Natural killer cell treated with Interleukin-12 subunit alpha and Interleukin-12 subunit beta and Interleukin-15 and Interleukin-18, amount 100 ng/mL, for 72 hours (primary cell): ENCODE measurements around the gene MYO1D. TPM values are rescaled to one million over a fixed set of nuclear protein-coding genes. Genes with fewer than 3 reads are reported as not detected.

ENCODE experiments used
- ATAC-seq, 2 donors: fragments of 150-1000 bp; cut with Tn5 transposase in 1 of 2; sonication (Bioruptor Pico), chemical (Tn5 transposase) in 1 of 2; 2 replicates each; pipeline ENCODE4 v1.10.0; 2021
- DNase-seq: peaks from one replicate; pipeline ENCODE4 v3.0.0; 2022; ENCODE audit warnings: low spot score
- H3K27ac Mint-ChIP-seq, 2 donors: 1 replicate in 1 of 2; 2 replicates in 1 of 2; pipeline ENCODE4 v1.8.0; 2022; ENCODE audit warnings: mixed read lengths in 2 of 2, mild to moderate bottlenecking in 1 of 2, moderate library complexity in 1 of 2
- H3K27me3 Mint-ChIP-seq, 2 donors: 1 replicate in 1 of 2; 2 replicates in 1 of 2; pipeline ENCODE4 v1.8.0; 2022; ENCODE audit warnings: mixed read lengths in 2 of 2
- H3K36me3 Mint-ChIP-seq: one replicate; pipeline ENCODE4 v1.8.0; 2022; ENCODE audit warnings: mixed read lengths
- H3K4me1 Mint-ChIP-seq, 2 donors: 1 replicate in 1 of 2; 2 replicates in 1 of 2; pipeline ENCODE4 v1.8.0; 2022; ENCODE audit warnings: low read depth in 2 of 2, mixed read lengths in 2 of 2, mild to moderate bottlenecking in 1 of 2
- H3K4me3 Mint-ChIP-seq: one replicate; pipeline ENCODE4 v1.8.0; 2022; ENCODE audit warnings: mixed read lengths
- H3K9me3 Mint-ChIP-seq: 2 replicates; pipeline ENCODE4 v1.8.0; 2022; ENCODE audit warnings: mixed read lengths
- total RNA-seq, 2 donors: library from RNA; stranded (reverse); gene quantifications; one replicate each; pipeline ENCODE4 v1.2.3, GENCODE V29; 2022

Gene MYO1D
- total RNA-seq, 2 donors from 2014 or later, result 25.7 to 25.8 TPM

GRCh38 chr17:32492648-32493289 is 384.2 kb downstream of the MYO1D start:
- no peak overlapping the region for H3K27ac Mint-ChIP-seq
- H3K4me3 Mint-ChIP-seq, result no peak overlapping the region
- H3K4me1 Mint-ChIP-seq, result peaks cover 23 to 37% of the 10 kb centered on the region in 2 donors

GRCh38 chr17:32492264-32492589 is 384.7 kb downstream of the MYO1D start:
- H3K27me3 Mint-ChIP-seq, result no peaks in the 10 kb centered on the region
- H3K36me3 Mint-ChIP-seq, result no peaks in the 10 kb centered on the region
- no peak overlapping the region for H3K4me3 Mint-ChIP-seq
- ATAC-seq, result no peak
- H3K4me1 Mint-ChIP-seq, result peaks cover 27 to 40% of the 10 kb centered on the region in 2 donors
- DNase-seq, result no peak
- H3K27ac Mint-ChIP-seq, result peak overlapping the region in 1 of 2 donors; percentile 36
- H3K9me3 Mint-ChIP-seq, result no peaks in the 10 kb centered on the region

More at GRCh38 chr17:32492648-32493289, 384.2 kb downstream of the MYO1D start:
- ATAC-seq, result no peak
- Mint-ChIP-seq H3K9me3 (no peaks in the 10 kb centered on the region), H3K27me3 (no peaks in the 10 kb centered on the region), H3K36me3 (no peaks in the 10 kb centered on the region)
- DNase-seq, result no peak

GRCh38 chr17:32491371-32492263 is 385.3 kb downstream of the MYO1D start:
- peak overlapping the region in 1 of 2 donors; percentile 36 for H3K27ac Mint-ChIP-seq
- no peaks in the 10 kb centered on the region for H3K36me3 Mint-ChIP-seq
- H3K4me1 Mint-ChIP-seq, result peaks cover 27 to 40% of the 10 kb centered on the region in 2 donors
- H3K27me3 Mint-ChIP-seq, result no peaks in the 10 kb centered on the region
- no peak for DNase-seq
- H3K4me3 Mint-ChIP-seq, result no peak overlapping the region
- ATAC-seq, result peak in 1 of 2 donors; percentile 21
- H3K9me3 Mint-ChIP-seq, result no peaks in the 10 kb centered on the region

GRCh38 chr17:32490101-32490482 is 386.8 kb downstream of the MYO1D start:
- no peaks in the 10 kb centered on the region for H3K36me3 Mint-ChIP-seq
- no peak for DNase-seq
- H3K4me1 Mint-ChIP-seq, result peaks cover 32 to 43% of the 10 kb centered on the region in 2 donors

GRCh38 chr17:32489320-32490100 is 387.4 kb downstream of the MYO1D start:
- ATAC-seq (no peak), DNase-seq (no peak)
- Mint-ChIP-seq H3K4me1 (peaks cover 32 to 43% of the 10 kb centered on the region in 2 donors), H3K36me3 (no peaks in the 10 kb centered on the region), H3K27me3 (no peaks in the 10 kb centered on the region), H3K27ac (no peak overlapping the region), H3K9me3 (no peaks in the 10 kb centered on the region), H3K4me3 (peak overlapping the region; percentile 72)

More at GRCh38 chr17:32490101-32490482, 386.8 kb downstream of the MYO1D start:
- Mint-ChIP-seq H3K9me3 (no peaks in the 10 kb centered on the region), H3K27ac (no peak overlapping the region), H3K27me3 (no peaks in the 10 kb centered on the region), H3K4me3 (no peak overlapping the region)
- ATAC-seq, result no peak

- peaks cover 32 to 47% of the 10 kb centered on the region in 2 donors for H3K4me1 Mint-ChIP-seq
Measured at GRCh38 chr17:32488604-32489180, 388.2 kb downstream of the MYO1D start.

GRCh38 chr17:32488177-32488542 is 388.8 kb downstream of the MYO1D start:
- ATAC-seq, result no peak
- no peaks in the 10 kb centered on the region for H3K9me3 Mint-ChIP-seq
- H3K27me3 Mint-ChIP-seq, result no peaks in the 10 kb centered on the region
- peaks cover 31 to 49% of the 10 kb centered on the region in 2 donors for H3K4me1 Mint-ChIP-seq
- peak overlapping the region; percentile 72 for H3K4me3 Mint-ChIP-seq
- H3K27ac Mint-ChIP-seq, result peak overlapping the region; percentile 22 to 45
- no peaks in the 10 kb centered on the region for H3K36me3 Mint-ChIP-seq
- DNase-seq, result no peak

More at GRCh38 chr17:32488604-32489180, 388.2 kb downstream of the MYO1D start:
- DNase-seq (no peak), ATAC-seq (no peak)
- no peaks in the 10 kb centered on the region for H3K36me3 Mint-ChIP-seq
- H3K27ac Mint-ChIP-seq, result peak overlapping the region; percentile 22 to 45
- peak overlapping the region; percentile 72 for H3K4me3 Mint-ChIP-seq
- no peaks in the 10 kb centered on the region for H3K27me3 Mint-ChIP-seq
- H3K9me3 Mint-ChIP-seq, result no peaks in the 10 kb centered on the region

GRCh38 chr17:32487473-32488176 is 389.3 kb downstream of the MYO1D start:
- Mint-ChIP-seq H3K4me1 (peaks cover 26 to 44% of the 10 kb centered on the region in 2 donors), H3K9me3 (no peaks in the 10 kb centered on the region)
- ATAC-seq, result peak in 1 of 2 donors; percentile 59

GRCh38 chr17:32486701-32487472 is 390.0 kb downstream of the MYO1D start, which contains the start of gene CDK5R1:
TSS of gene CDK5R1 (plus strand) at chr17:32486993. CDS start at chr17:32487621, 628 bp downstream.
- Mint-ChIP-seq H3K27ac (peak within 1 kb of the TSS; percentile 47 to 72), H3K4me3 (peak within 1 kb of the TSS; percentile 82), H3K27me3 (no peaks in the 10 kb centered on the region), H3K36me3 (peaks cover under 1% of the 10 kb centered on the region), H3K4me1 (peaks cover 19 to 37% of the 10 kb centered on the region in 2 donors), H3K9me3 (no peaks in the 10 kb centered on the region)
- DNase-seq (peak; percentile 81), ATAC-seq (peak; percentile 81 to 84)

More at GRCh38 chr17:32487473-32488176, 389.3 kb downstream of the MYO1D start:
- Mint-ChIP-seq H3K27ac (peak overlapping the region; percentile 22 to 45), H3K4me3 (peak overlapping the region; percentile 72), H3K27me3 (no peaks in the 10 kb centered on the region), H3K36me3 (no peaks in the 10 kb centered on the region)
- no peak for DNase-seq

- Mint-ChIP-seq H3K9me3 (no peaks in the 10 kb centered on the region), H3K27me3 (no peaks in the 10 kb centered on the region), H3K36me3 (peaks cover 8% of the 10 kb centered on the region), H3K4me1 (peaks cover 16 to 34% of the 10 kb centered on the region in 2 donors), H3K27ac (peak overlapping the region; percentile 47 to 72), H3K4me3 (peak overlapping the region; percentile 82)
- DNase-seq (peak; percentile 80), ATAC-seq (peak; percentile 86 to 91)
Measured at GRCh38 chr17:32486111-32486700, 390.7 kb downstream of the MYO1D start.

- DNase-seq (no peak), ATAC-seq (no peak)
- no peaks in the 10 kb centered on the region for H3K27me3 Mint-ChIP-seq
- H3K9me3 Mint-ChIP-seq, result no peaks in the 10 kb centered on the region
- peaks cover 16 to 30% of the 10 kb centered on the region in 2 donors for H3K4me1 Mint-ChIP-seq
- peak overlapping the region; percentile 47 to 72 for H3K27ac Mint-ChIP-seq
- peaks cover 9% of the 10 kb centered on the region for H3K36me3 Mint-ChIP-seq
- H3K4me3 Mint-ChIP-seq, result peak overlapping the region; percentile 82
Measured at GRCh38 chr17:32485261-32486110, 391.4 kb downstream of the MYO1D start.
